OCI-LY3 (cell line): Measurements from ENCODE around the gene PCSK4.

Experiments used
- H2AFZ ChIP-seq: fragments of 200-600, 300-600 bp; shearing (Covaris generic); 2 replicates; pipeline ENCODE4 v1.6.0; 2014; ENCODE audit warnings: antibody characterized with exemption, low read depth, low read length
- H3K27ac ChIP-seq: fragments of 200-600, 300-600 bp; sonication (generic); 2 replicates; pipeline ENCODE4 v1.5.1; 2014; ENCODE audit warnings: mild to moderate bottlenecking, low read length, moderate library complexity, mixed read lengths
- H3K27me3 ChIP-seq: fragments of 200-600, 300-600 bp; sonication (generic); 2 replicates; pipeline ENCODE4 v1.6.1; 2014; ENCODE audit warnings: low read depth, low read length, mixed read lengths
- H3K36me3 ChIP-seq: fragments of 200-600, 300-600 bp; sonication (generic); replicated peaks from 2 replicates; pipeline ENCODE3; 2014; ENCODE audit warnings: low read depth, low read length, mixed read lengths
- H3K4me1 ChIP-seq: fragments of 300-600, 200-600 bp; sonication (generic); 2 replicates; pipeline ENCODE4 v1.6.1; 2014; ENCODE audit warnings: low read length, mixed read lengths
- H3K4me2 ChIP-seq: fragments of 200-600, 300-600 bp; sonication (generic); 2 replicates; pipeline ENCODE4 v1.6.1; 2014; ENCODE audit warnings: low read length, mixed read lengths
- H3K4me3 ChIP-seq: fragments of 300-600, 200-600 bp; sonication (generic); 2 replicates; pipeline ENCODE4 v1.5.1; 2014; ENCODE audit warnings: antibody characterized with exemption, mild to moderate bottlenecking, low read length, moderate library complexity
- H3K79me2 ChIP-seq: fragments of 300-600, 200-600 bp; shearing (Covaris generic); 2 replicates; pipeline ENCODE4 v1.6.1; 2014; ENCODE audit warnings: mild to moderate bottlenecking, low read length, mixed read lengths
- H3K9ac ChIP-seq: fragments of 300-600, 200-600 bp; shearing (Covaris generic); 2 replicates; pipeline ENCODE4 v1.6.0; 2014; ENCODE audit warnings: mild to moderate bottlenecking, low read length, moderate library complexity
- H3K9me3 ChIP-seq: fragments of 200-600, 300-600 bp; shearing (Covaris generic); 2 replicates; pipeline ENCODE4 v1.6.1; 2014; ENCODE audit warnings: low read length, mixed read lengths; ENCODE audit not compliant: insufficient read depth
- H4K20me1 ChIP-seq: fragments of 200-600, 300-600 bp; sonication (generic); 2 replicates; pipeline ENCODE4 v1.6.1; 2016; ENCODE audit warnings: low read length, mixed read lengths; ENCODE audit not compliant: insufficient read depth
- CTCF ChIP-seq: fragments of 200-600, 300-600 bp; sonication (generic); IDR thresholded peaks from 2 replicates; pipeline ENCODE4 v1.5.1; 2014; ENCODE audit warnings: antibody characterized with exemption, low read length, low read depth
- EZH2phosphoT487 ChIP-seq: fragments of 200-600 bp; shearing (Covaris generic); IDR thresholded peaks from 2 replicates; pipeline ENCODE4 v1.6.1; 2018; ENCODE audit warnings: antibody characterized with exemption, mixed run types, low read depth

PCSK4 gene

GRCh38 chr19:1434577-1435060, 55.5 kb downstream of the PCSK4 start:
- Histone ChIP-seq H3K27ac (no peak overlapping the region), H4K20me1 (peaks cover 36% of the 10 kb centered on the region), H3K79me2 (peaks cover 51% of the 10 kb centered on the region), H3K9me3 (no peaks in the 10 kb centered on the region), H3K27me3 (no peaks in the 10 kb centered on the region), H3K36me3 (peaks cover 56% of the 10 kb centered on the region), H3K4me1 (peaks cover 13% of the 10 kb centered on the region), H3K4me3 (no peak overlapping the region), H2AFZ (no peak overlapping the region), H3K4me2 (no peak overlapping the region), H3K9ac (no peak overlapping the region)
- TF ChIP-seq CTCF (no peak), EZH2phosphoT487 (no peak)

- TF ChIP-seq CTCF (no peak), EZH2phosphoT487 (no peak)
- H3K36me3 ChIP-seq: peaks cover 56% of the 10 kb centered on the region
- H3K4me1 ChIP-seq: peaks cover 9% of the 10 kb centered on the region; the same call in 1 of the 2 replicates
- peaks cover 51% of the 10 kb centered on the region for H3K79me2 ChIP-seq
- no peak overlapping the region for H2AFZ ChIP-seq
- H3K27me3 ChIP-seq: no peaks in the 10 kb centered on the region
- no peak overlapping the region for H3K27ac ChIP-seq
- no peak overlapping the region for H3K4me2 ChIP-seq
- H3K9ac ChIP-seq: no peak overlapping the region
- peaks cover 36% of the 10 kb centered on the region for H4K20me1 ChIP-seq
- no peaks in the 10 kb centered on the region for H3K9me3 ChIP-seq
- H3K4me3 ChIP-seq: no peak overlapping the region
These were observed 56.1 kb downstream of the PCSK4 start for GRCh38 chr19:1434040-1434366.

GRCh38 chr19:1433119-1434039, 56.8 kb downstream of the PCSK4 start:
- Histone ChIP-seq H3K27ac (no peak overlapping the region), H3K9me3 (no peaks in the 10 kb centered on the region), H3K4me1 (peaks cover 9% of the 10 kb centered on the region; the same call in 1 of the 2 replicates), H3K4me3 (no peak overlapping the region), H2AFZ (no peak overlapping the region), H3K79me2 (peaks cover 49% of the 10 kb centered on the region), H4K20me1 (peaks cover 33% of the 10 kb centered on the region; the same call in 1 of the 2 replicates), H3K27me3 (no peaks in the 10 kb centered on the region), H3K9ac (no peak overlapping the region), H3K36me3 (peaks cover 60% of the 10 kb centered on the region), H3K4me2 (no peak overlapping the region)
- no peak for TF ChIP-seq CTCF
- no peak for TF ChIP-seq EZH2phosphoT487

DNA sequence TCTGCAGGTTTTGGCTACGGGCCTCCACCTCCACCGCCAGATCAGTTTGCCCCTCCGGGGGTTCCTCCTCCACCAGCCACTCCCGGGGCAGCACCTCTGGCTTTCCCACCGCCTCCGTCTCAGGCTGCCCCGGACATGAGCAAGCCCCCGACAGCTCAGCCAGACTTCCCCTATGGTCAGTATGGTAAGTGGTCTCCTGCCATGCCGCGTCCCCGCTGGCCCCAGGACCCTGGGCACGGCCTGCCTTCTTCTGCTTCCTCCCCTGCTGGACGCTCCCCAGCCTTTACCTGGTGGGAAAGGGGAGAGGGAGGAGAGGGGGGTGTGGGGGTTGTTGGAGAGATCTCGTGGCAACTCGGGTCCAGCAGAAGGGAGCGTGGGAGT, 57.7 kb downstream of the PCSK4 start:
- H3K36me3 ChIP-seq: peaks cover 69% of the 10 kb centered on the region
- no peaks in the 10 kb centered on the region for H3K27me3 ChIP-seq
- no peak overlapping the region for H3K27ac ChIP-seq
- peaks cover 53% of the 10 kb centered on the region for H3K79me2 ChIP-seq
- no peak overlapping the region for H3K9ac ChIP-seq
- no peak overlapping the region for H3K4me3 ChIP-seq
- peaks cover 33% of the 10 kb centered on the region; the same call in 1 of the 2 replicates for H4K20me1 ChIP-seq
- H3K4me1 ChIP-seq: peaks cover 4% of the 10 kb centered on the region; the same call in 1 of the 2 replicates
- H3K4me2 ChIP-seq: no peak overlapping the region
- TF ChIP-seq EZH2phosphoT487 (no peak), CTCF (no peak)
- H3K9me3 ChIP-seq: no peaks in the 10 kb centered on the region
- H2AFZ ChIP-seq: no peak overlapping the region
